Measurements from ENCODE around the gene PRKD2. TPM values are rescaled to one million over a fixed set of nuclear protein-coding genes. Genes with fewer than 3 reads are reported as not detected.

The PRKD2 gene
- total RNA-seq, 4 donors from 2014 or later = 30.8 to 85.7 (median 41.7) TPM

- Histone ChIP-seq H3K4me1 (no peaks in the 10 kb centered on the region), H3K4me3 (no peak overlapping the region), H3K36me3 (no peaks in the 10 kb centered on the region), H3K9me3 (no peaks in the 10 kb centered on the region), H3K27me3 (no peaks in the 10 kb centered on the region), H3K27ac (no peak overlapping the region)
- no peak for DNase-seq
- intact Hi-C loops (cut with DNase I; ENCODE audit: low total_unique reads) = no loop called here
- no peak for TF ChIP-seq CTCF (IDR thresholded peaks at IDR 0.05)
- TF ChIP-seq POLR2A (IDR thresholded peaks at IDR 0.05) = no peak
Observed at GRCh38 chr19:46730187-46730586, 13.3 kb upstream of the PRKD2 start.

- H3K4me1 ChIP-seq = no peaks in the 10 kb centered on the region
Observed at GRCh38 chr19:46729696-46730095, 12.8 kb upstream of the PRKD2 start.

GRCh38 chr19:46728693-46729339 lies 11.9 kb upstream of the PRKD2 start:
- Histone ChIP-seq H3K9me3 (no peaks in the 10 kb centered on the region), H3K4me3 (no peak overlapping the region), H3K27me3 (no peaks in the 10 kb centered on the region), H3K4me1 (no peaks in the 10 kb centered on the region), H3K36me3 (no peaks in the 10 kb centered on the region), H3K27ac (peak overlapping the region; percentile 52 to 69)
- intact Hi-C loops (cut with DNase I; ENCODE audit: low total_unique reads) = no loop called here
- DNase-seq = peak; percentile 75
- TF ChIP-seq CTCF (IDR thresholded peaks at IDR 0.05) (peak; percentile 88 to 97 (median 90)), POLR2A (IDR thresholded peaks at IDR 0.05) (no peak)

More at GRCh38 chr19:46729696-46730095, 12.8 kb upstream of the PRKD2 start:
- H3K27me3 ChIP-seq = no peaks in the 10 kb centered on the region
- DNase-seq = no peak
- H3K27ac ChIP-seq = no peak overlapping the region
- H3K4me3 ChIP-seq = no peak overlapping the region
- intact Hi-C loops (cut with DNase I; ENCODE audit: low total_unique reads) = no loop called here
- no peaks in the 10 kb centered on the region for H3K9me3 ChIP-seq
- TF ChIP-seq POLR2A (IDR thresholded peaks at IDR 0.05) = no peak
- TF ChIP-seq CTCF (IDR thresholded peaks at IDR 0.05) = no peak
- H3K36me3 ChIP-seq = no peaks in the 10 kb centered on the region

DNA sequence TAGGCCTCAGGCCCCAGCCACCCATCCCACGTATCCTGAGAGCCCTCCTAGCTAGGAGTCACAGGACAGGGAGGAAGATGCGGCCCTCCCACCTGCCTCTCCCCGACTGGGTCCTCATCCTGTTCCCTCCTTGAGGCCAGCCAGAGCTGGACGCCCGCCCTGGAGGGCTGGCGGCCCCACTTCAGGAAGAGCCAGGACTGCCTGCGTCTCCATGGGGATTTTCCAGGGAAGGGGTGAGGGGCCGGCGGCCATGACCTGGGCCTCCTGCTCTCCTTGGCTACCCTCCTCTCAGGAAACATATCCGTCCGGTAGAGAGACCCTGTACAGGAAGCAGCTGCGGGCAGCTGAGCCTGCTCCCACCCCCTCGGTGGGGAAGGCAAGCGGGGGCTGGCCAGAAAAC lies 11.3 kb upstream of the PRKD2 start:
- no peaks in the 10 kb centered on the region for H3K4me1 ChIP-seq
- no peak overlapping the region for H3K4me3 ChIP-seq
- peak overlapping the region; percentile 52 to 69 for H3K27ac ChIP-seq
- no peaks in the 10 kb centered on the region for H3K27me3 ChIP-seq
- DNase-seq = peak in 1 of 2 donors; percentile 52
- intact Hi-C loops (cut with DNase I; ENCODE audit: low total_unique reads) = no loop called here
- no peaks in the 10 kb centered on the region for H3K36me3 ChIP-seq
- no peaks in the 10 kb centered on the region for H3K9me3 ChIP-seq
- TF ChIP-seq POLR2A (IDR thresholded peaks at IDR 0.05) = no peak
- no peak for TF ChIP-seq CTCF (IDR thresholded peaks at IDR 0.05)

- intact Hi-C loops (cut with DNase I; ENCODE audit: low total_unique reads) = no loop called here
- Histone ChIP-seq H3K36me3 (no peaks in the 10 kb centered on the region), H3K9me3 (no peaks in the 10 kb centered on the region)
Observed at GRCh38 chr19:46727757-46728156, 10.8 kb upstream of the PRKD2 start.

More at GRCh38 chr19:46727757-46728156, 10.8 kb upstream of the PRKD2 start:
- no peak overlapping the region for H3K4me3 ChIP-seq
- no peaks in the 10 kb centered on the region for H3K27me3 ChIP-seq
- peak overlapping the region; percentile 52 to 69 for H3K27ac ChIP-seq
- DNase-seq = no peak
- TF ChIP-seq CTCF (IDR thresholded peaks at IDR 0.05) = no peak
- no peak for TF ChIP-seq POLR2A (IDR thresholded peaks at IDR 0.05)
- no peaks in the 10 kb centered on the region for H3K4me1 ChIP-seq

All from uterus (tissue), 4 donors.